Gastroesophageal sphincter (tissue), 3 donors: ENCODE measurements around the gene FOXS1.

ENCODE experiments used
- CTCF ChIP-seq, 4 experiments: fragments of 200-600 bp in 2 of 4; fragments of 450-650 bp in 2 of 4; sonication (generic) in 1 of 4; IDR thresholded peaks; one replicate each; pipeline ENCODE4 v1.5.1; 2017 to 2019; ENCODE audit warnings: antibody characterized with exemption in 4 of 4, mild to moderate bottlenecking in 2 of 4, moderate library complexity in 2 of 4
- EP300 ChIP-seq: sonication (generic); formaldehyde crosslinking; IDR thresholded peaks from one replicate; pipeline ENCODE4 v1.6.1; 2017; ENCODE audit warnings: antibody characterized with exemption, mild to moderate bottlenecking
- POLR2A ChIP-seq, 2 donors: fragments of 450-650 bp; IDR thresholded peaks; one replicate each; pipeline ENCODE4 v1.6.1; 2017; ENCODE audit warnings: antibody characterized with exemption in 2 of 2, mild to moderate bottlenecking in 2 of 2, moderate library complexity in 1 of 2
- POLR2AphosphoS5 ChIP-seq: sonication (generic); formaldehyde crosslinking; IDR thresholded peaks from one replicate; pipeline ENCODE4 v1.6.1; 2017; ENCODE audit warnings: antibody characterized with exemption

GRCh38 chr20:31840906-31841816 is 4.2 kb downstream of the FOXS1 start:
- TF ChIP-seq CTCF (IDR thresholded peaks at IDR 0.05) (no peak), POLR2A (IDR thresholded peaks at IDR 0.05) (no peak), EP300 (no peak), POLR2AphosphoS5 (no peak)
